ENCODE measurements around the gene ITGAL.
"Not testable (repeated sequence)": the region's sequence is repeated elsewhere in the genome, so short reads cannot be mapped to it uniquely, and the experiment has no call there.

The ITGAL gene

GRCh38 chr16:30509081-30509765, 36.7 kb downstream of the ITGAL start:
- no peaks in the 10 kb centered on the region for H3K36me3 ChIP-seq (ENCODE audit: control insufficient read depth, insufficient read depth, low read length)
- no peak overlapping the region for H3K4me3 ChIP-seq (ENCODE audit: low read depth, low read length)
- H3K9ac ChIP-seq (ENCODE audit: low read depth, low read length): no peak overlapping the region
- H3K4me1 ChIP-seq (ENCODE audit: control insufficient read depth, insufficient read depth, low read length): no peaks in the 10 kb centered on the region
- no peaks in the 10 kb centered on the region for H3K27me3 ChIP-seq (ENCODE audit: control insufficient read depth, insufficient read depth, low read length)
- no peaks in the 10 kb centered on the region for H3K9me3 ChIP-seq (ENCODE audit: control insufficient read depth, insufficient read depth, low read length)

GRCh38 chr16:30510376-30510938, 37.9 kb downstream of the ITGAL start:
- Histone ChIP-seq H3K27me3 (ENCODE audit: control insufficient read depth, insufficient read depth, low read length) (no peaks in the 10 kb centered on the region), H3K9ac (ENCODE audit: low read depth, low read length) (no peak overlapping the region), H3K4me3 (ENCODE audit: low read depth, low read length) (no peak overlapping the region), H3K36me3 (ENCODE audit: control insufficient read depth, insufficient read depth, low read length) (no peaks in the 10 kb centered on the region), H3K4me1 (ENCODE audit: control insufficient read depth, insufficient read depth, low read length) (no peaks in the 10 kb centered on the region), H3K9me3 (ENCODE audit: control insufficient read depth, insufficient read depth, low read length) (no peaks in the 10 kb centered on the region)

- Histone ChIP-seq H3K9ac (ENCODE audit: low read depth, low read length) (no peak overlapping the region), H3K9me3 (ENCODE audit: control insufficient read depth, insufficient read depth, low read length) (no peaks in the 10 kb centered on the region), H3K27me3 (ENCODE audit: control insufficient read depth, insufficient read depth, low read length) (no peaks in the 10 kb centered on the region), H3K36me3 (ENCODE audit: control insufficient read depth, insufficient read depth, low read length) (no peaks in the 10 kb centered on the region), H3K4me3 (ENCODE audit: low read depth, low read length) (no peak overlapping the region), H3K4me1 (ENCODE audit: control insufficient read depth, insufficient read depth, low read length) (no peaks in the 10 kb centered on the region)
Measured at GRCh38 chr16:30511509-30511908, 39.0 kb downstream of the ITGAL start.

- no peak overlapping the region for H3K9ac ChIP-seq (ENCODE audit: low read depth, low read length)
- no peaks in the 10 kb centered on the region for H3K4me1 ChIP-seq (ENCODE audit: control insufficient read depth, insufficient read depth, low read length)
- H3K36me3 ChIP-seq (ENCODE audit: control insufficient read depth, insufficient read depth, low read length): no peaks in the 10 kb centered on the region
- H3K4me3 ChIP-seq (ENCODE audit: low read depth, low read length): no peak overlapping the region
- no peaks in the 10 kb centered on the region for H3K9me3 ChIP-seq (ENCODE audit: control insufficient read depth, insufficient read depth, low read length)
- no peaks in the 10 kb centered on the region for H3K27me3 ChIP-seq (ENCODE audit: control insufficient read depth, insufficient read depth, low read length)
Measured at GRCh38 chr16:30515275-30515674, 42.7 kb downstream of the ITGAL start.

- H3K9ac ChIP-seq (ENCODE audit: low read depth, low read length): no peak overlapping the region
- H3K27me3 ChIP-seq (ENCODE audit: control insufficient read depth, insufficient read depth, low read length): no peaks in the 10 kb centered on the region
- H3K4me1 ChIP-seq (ENCODE audit: control insufficient read depth, insufficient read depth, low read length): no peaks in the 10 kb centered on the region
- H3K36me3 ChIP-seq (ENCODE audit: control insufficient read depth, insufficient read depth, low read length): no peaks in the 10 kb centered on the region
- H3K4me3 ChIP-seq (ENCODE audit: low read depth, low read length): no peak overlapping the region
- H3K9me3 ChIP-seq (ENCODE audit: control insufficient read depth, insufficient read depth, low read length): no peaks in the 10 kb centered on the region
Measured at GRCh38 chr16:30518552-30518951, 46.0 kb downstream of the ITGAL start.

- no peaks in the 10 kb centered on the region for H3K9me3 ChIP-seq (ENCODE audit: control insufficient read depth, insufficient read depth, low read length)
- no peaks in the 10 kb centered on the region for H3K36me3 ChIP-seq (ENCODE audit: control insufficient read depth, insufficient read depth, low read length)
- H3K27me3 ChIP-seq (ENCODE audit: control insufficient read depth, insufficient read depth, low read length): no peaks in the 10 kb centered on the region
- H3K4me3 ChIP-seq (ENCODE audit: low read depth, low read length): no peak overlapping the region
- H3K4me1 ChIP-seq (ENCODE audit: control insufficient read depth, insufficient read depth, low read length): no peaks in the 10 kb centered on the region
- no peak overlapping the region for H3K9ac ChIP-seq (ENCODE audit: low read depth, low read length)
Measured at GRCh38 chr16:30519120-30520049, 46.8 kb downstream of the ITGAL start.

GRCh38 chr16:30521476-30521872, 48.9 kb downstream of the ITGAL start:
- Histone ChIP-seq H3K9me3 (ENCODE audit: control insufficient read depth, insufficient read depth, low read length) (no peaks in the 10 kb centered on the region), H3K9ac (ENCODE audit: low read depth, low read length) (no peak overlapping the region), H3K4me1 (ENCODE audit: control insufficient read depth, insufficient read depth, low read length) (peaks cover 2% of the 10 kb centered on the region), H3K4me3 (ENCODE audit: low read depth, low read length) (no peak overlapping the region), H3K36me3 (ENCODE audit: control insufficient read depth, insufficient read depth, low read length) (no peaks in the 10 kb centered on the region), H3K27me3 (ENCODE audit: control insufficient read depth, insufficient read depth, low read length) (no peaks in the 10 kb centered on the region)

- Histone ChIP-seq H3K4me1 (ENCODE audit: control insufficient read depth, insufficient read depth, low read length) (peaks cover 2% of the 10 kb centered on the region), H3K9ac (ENCODE audit: low read depth, low read length) (no peak overlapping the region), H3K27me3 (ENCODE audit: control insufficient read depth, insufficient read depth, low read length) (no peaks in the 10 kb centered on the region), H3K9me3 (ENCODE audit: control insufficient read depth, insufficient read depth, low read length) (no peaks in the 10 kb centered on the region), H3K36me3 (ENCODE audit: control insufficient read depth, insufficient read depth, low read length) (no peaks in the 10 kb centered on the region), H3K4me3 (ENCODE audit: low read depth, low read length) (no peak overlapping the region)
Measured at GRCh38 chr16:30521873-30522641, 49.5 kb downstream of the ITGAL start.

GRCh38 chr16:30522702-30523463, 50.3 kb downstream of the ITGAL start:
- H3K4me1 ChIP-seq (ENCODE audit: control insufficient read depth, insufficient read depth, low read length); H3K36me3 ChIP-seq (ENCODE audit: control insufficient read depth, insufficient read depth, low read length); H3K9ac ChIP-seq (ENCODE audit: low read depth, low read length); H3K9me3 ChIP-seq (ENCODE audit: control insufficient read depth, insufficient read depth, low read length); H3K27me3 ChIP-seq (ENCODE audit: control insufficient read depth, insufficient read depth, low read length); H3K4me3 ChIP-seq (ENCODE audit: low read depth, low read length): not testable (repeated sequence)

- H3K36me3 ChIP-seq (ENCODE audit: control insufficient read depth, insufficient read depth, low read length): no peaks in the 10 kb centered on the region
- no peaks in the 10 kb centered on the region for H3K9me3 ChIP-seq (ENCODE audit: control insufficient read depth, insufficient read depth, low read length)
- peaks cover 8% of the 10 kb centered on the region for H3K4me1 ChIP-seq (ENCODE audit: control insufficient read depth, insufficient read depth, low read length)
- H3K9ac ChIP-seq (ENCODE audit: low read depth, low read length): no peak overlapping the region
- no peak overlapping the region for H3K4me3 ChIP-seq (ENCODE audit: low read depth, low read length)
- H3K27me3 ChIP-seq (ENCODE audit: control insufficient read depth, insufficient read depth, low read length): no peaks in the 10 kb centered on the region
Measured at GRCh38 chr16:30523768-30524574, 51.4 kb downstream of the ITGAL start.
